Right lobe of liver (tissue), 4 donors: ENCODE results near the gene WFDC8.

Experiments used
- CTCF ChIP-seq, 4 donors: fragments of 200-600 bp in 3 of 4; fragments of 450-650 bp in 1 of 4; IDR thresholded peaks; one replicate each; pipeline versions ENCODE4 v1.5.1 to v1.8.0; 2016 to 2022; ENCODE audit warnings: antibody characterized with exemption in 4 of 4, mild to moderate bottlenecking in 2 of 4
- POLR2A ChIP-seq: fragments of 450-650 bp; IDR thresholded peaks from one replicate; pipeline ENCODE4 v1.6.1; 2017; ENCODE audit warnings: antibody characterized with exemption, mild to moderate bottlenecking
- donor health status: DM: no; HTN: no; CAD: no.
- donor health status: DM: no; HTN: no; CAD: no.
- donor health status: DM: no; HTN: yes; CAD: no.

GRCh38 chr20:45583502-45583901, 4.4 kb upstream of the WFDC8 start:
- TF ChIP-seq POLR2A = no peak
- no peak for TF ChIP-seq CTCF (IDR thresholded peaks at IDR 0.05)
